Breast epithelium (tissue), 4 donors: Measurements from ENCODE around the gene YIPF1. TPM values are rescaled to one million over a fixed set of nuclear protein-coding genes. Genes with fewer than 3 reads are reported as not detected.

Source experiments
- DNase-seq, 2 donors: peaks; one replicate each; pipeline ENCODE4 v3.0.0-alpha.2; 2019; ENCODE audit warnings: low spot score in 2 of 2
- H3K27ac ChIP-seq, 2 donors: fragments of 200-600 bp; sonication (generic) in 1 of 2; one replicate each; pipeline ENCODE4 v1.5.1; 2016 to 2019; ENCODE audit warnings: mild to moderate bottlenecking in 1 of 2
- H3K27me3 ChIP-seq, 2 donors: fragments of 200-600 bp; sonication (generic) in 1 of 2; one replicate each; pipeline versions ENCODE4 v1.5.1 to v1.6.0; 2017 to 2019; ENCODE audit warnings: control low read depth in 1 of 2, mild to moderate bottlenecking in 1 of 2
- H3K36me3 ChIP-seq: fragments of 200-600 bp; one replicate; pipeline ENCODE4 v1.5.1; 2019
- H3K4me1 ChIP-seq, 2 donors: fragments of 200-600 bp; sonication (generic); one replicate each; pipeline ENCODE4 v1.5.1; 2016 to 2019; ENCODE audit warnings: control low read depth in 1 of 2
- H3K4me3 ChIP-seq, 3 donors: fragments of 200-600 bp; sonication (generic); 1 replicate in 2 of 3; 2 replicates in 1 of 3; pipeline ENCODE4 v1.5.1; 2016 to 2019; ENCODE audit warnings: mild to moderate bottlenecking in 3 of 3, moderate library complexity in 2 of 3
- H3K9me3 ChIP-seq, 2 donors: fragments of 200-600 bp; sonication (generic) in 1 of 2; one replicate each; pipeline ENCODE4 v1.5.1; 2016 to 2019; ENCODE audit warnings: control low read depth in 1 of 2
- CTCF ChIP-seq, 3 donors: fragments of 450-650 bp; IDR thresholded peaks; one replicate each; pipeline ENCODE4 v1.5.1; 2016 to 2017; ENCODE audit warnings: antibody characterized with exemption in 3 of 3, mild to moderate bottlenecking in 3 of 3, moderate library complexity in 3 of 3
- POLR2A ChIP-seq: fragments of 450-650 bp; IDR thresholded peaks from one replicate; pipeline ENCODE4 v1.6.1; 2016; ENCODE audit warnings: antibody characterized with exemption, mild to moderate bottlenecking, moderate library complexity
- POLR2AphosphoS5 ChIP-seq, 3 donors: sonication (generic); formaldehyde crosslinking; IDR thresholded peaks; one replicate each; pipeline ENCODE4 v1.6.1; 2017; ENCODE audit warnings: antibody characterized with exemption in 3 of 3
- intact Hi-C: fragments of 100-400 bp; cut with DNase I; formaldehyde crosslinking; loops from one replicate; pipeline ENCODE4 v1.15.1; 2023; ENCODE audit warnings: low total_unique reads
- total RNA-seq, 3 donors: library from RNA; depleted of rRNA; stranded (reverse); fragments of >200 nt; gene quantifications; one replicate each; pipeline ENCODE4 v1.1.0, GENCODE V29; 2016

The YIPF1 gene
- total RNA-seq, 3 donors from 2014 or later: 21.3 to 43.6 (median 40.7) TPM

- Histone ChIP-seq H3K4me3 (no peak overlapping the region), H3K36me3 (no peaks in the 10 kb centered on the region), H3K9me3 (no peaks in the 10 kb centered on the region), H3K27ac (no peak overlapping the region), H3K4me1 (no peaks in the 10 kb centered on the region), H3K27me3 (no peaks in the 10 kb centered on the region)
- DNase-seq: no peak
- TF ChIP-seq POLR2A (no peak), POLR2AphosphoS5 (IDR thresholded peaks at IDR 0.05) (no peak), CTCF (IDR thresholded peaks at IDR 0.05) (no peak)
- intact Hi-C loops: loop anchor here (10.0 kb wide), 1 partner anchor 1549 kb away; the partner anchor contains the start of gene CC2D1B
Measured at GRCh38 chr1:53913352-53914033, 23.9 kb upstream of the YIPF1 start.

GRCh38 chr1:53911442-53911841 is 21.8 kb upstream of the YIPF1 start:
- Histone ChIP-seq H3K4me1 (no peaks in the 10 kb centered on the region), H3K27ac (no peak overlapping the region), H3K9me3 (no peaks in the 10 kb centered on the region), H3K4me3 (no peak overlapping the region), H3K36me3 (no peaks in the 10 kb centered on the region), H3K27me3 (no peaks in the 10 kb centered on the region)
- intact Hi-C loops: loop anchor here (10.0 kb wide), 1 partner anchor 1547 kb away; the partner anchor contains the start of gene CC2D1B
- TF ChIP-seq POLR2A: no peak
- no peak for TF ChIP-seq CTCF (IDR thresholded peaks at IDR 0.05)
- DNase-seq: no peak

DNA sequence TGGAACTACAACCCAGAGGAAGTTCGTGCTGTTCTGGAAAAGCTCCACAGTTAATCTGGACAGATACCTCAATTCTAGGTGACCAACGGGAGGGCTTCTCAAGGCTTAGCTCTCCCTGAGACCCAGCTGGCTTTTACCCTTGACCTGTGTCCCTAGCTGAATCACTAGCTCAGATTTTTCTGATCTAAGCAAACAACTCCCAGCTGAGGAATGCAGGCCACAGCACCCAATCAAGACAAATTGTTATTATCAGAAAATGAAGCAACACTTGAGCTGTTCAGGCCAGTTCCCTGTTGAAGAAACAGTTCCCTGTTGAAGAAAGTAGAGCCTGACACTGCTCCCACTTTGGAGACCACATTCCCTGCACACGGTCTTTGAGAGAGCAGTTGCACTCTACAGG is 20.3 kb upstream of the YIPF1 start:
- TF ChIP-seq POLR2AphosphoS5 (IDR thresholded peaks at IDR 0.05): no peak
- no peak for TF ChIP-seq POLR2A
- no peak for TF ChIP-seq CTCF (IDR thresholded peaks at IDR 0.05)
- no peak overlapping the region for H3K27ac ChIP-seq
- H3K4me3 ChIP-seq: no peak overlapping the region
- H3K9me3 ChIP-seq: no peaks in the 10 kb centered on the region
- DNase-seq: no peak
- H3K36me3 ChIP-seq: no peaks in the 10 kb centered on the region
- intact Hi-C loops: loop anchor here (10.0 kb wide), 1 partner anchor 1545 kb away; the partner anchor contains the start of gene CC2D1B
- H3K27me3 ChIP-seq: no peaks in the 10 kb centered on the region
- no peaks in the 10 kb centered on the region for H3K4me1 ChIP-seq

DNA sequence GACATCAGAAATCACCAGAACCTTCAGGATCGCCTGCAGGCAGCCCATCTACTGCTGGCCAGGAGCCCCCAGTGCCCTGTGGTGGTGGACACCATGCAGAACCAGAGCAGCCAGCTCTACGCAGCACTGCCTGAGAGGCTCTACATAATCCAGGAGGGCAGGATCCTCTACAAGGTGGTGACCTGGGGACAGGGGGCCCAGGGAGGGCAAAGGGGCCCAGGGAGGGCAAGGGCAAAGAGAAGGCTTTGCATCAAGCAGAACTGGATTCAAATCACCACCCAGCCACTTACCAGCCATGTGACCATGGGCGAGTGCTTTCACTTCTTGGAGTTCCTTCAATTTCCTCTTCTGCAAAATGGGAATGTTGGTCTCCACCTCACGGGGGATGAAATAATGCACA is 16.5 kb upstream of the YIPF1 start:
- no peak overlapping the region for H3K4me3 ChIP-seq
- intact Hi-C loops: no loop called here
- no peak overlapping the region for H3K27ac ChIP-seq
- DNase-seq: no peak
- H3K27me3 ChIP-seq: no peaks in the 10 kb centered on the region
- H3K4me1 ChIP-seq: no peaks in the 10 kb centered on the region
- TF ChIP-seq CTCF (IDR thresholded peaks at IDR 0.05) (no peak), POLR2AphosphoS5 (IDR thresholded peaks at IDR 0.05) (no peak), POLR2A (no peak)
- H3K9me3 ChIP-seq: no peaks in the 10 kb centered on the region
- no peaks in the 10 kb centered on the region for H3K36me3 ChIP-seq

DNA sequence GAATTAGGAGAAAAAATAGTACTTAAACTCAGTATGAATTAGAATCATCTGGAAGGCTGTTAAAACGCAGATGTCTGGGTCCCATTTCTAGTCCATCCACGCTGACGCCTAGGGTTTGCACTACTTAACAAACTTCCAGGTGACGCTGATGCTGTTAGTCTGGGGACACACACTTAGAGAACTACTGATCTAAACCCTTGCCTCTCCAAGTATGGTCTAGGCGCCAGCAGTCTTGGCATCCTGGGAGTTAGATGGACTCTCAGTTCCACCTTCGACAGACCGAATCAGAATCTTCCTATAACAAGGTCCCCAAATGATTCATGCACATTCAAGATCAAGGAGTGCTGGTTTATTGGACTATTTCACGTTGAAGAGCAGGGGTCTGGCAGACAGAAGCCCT is 15.9 kb upstream of the YIPF1 start:
- intact Hi-C loops: no loop called here
- no peak for TF ChIP-seq POLR2A
- no peak for TF ChIP-seq POLR2AphosphoS5 (IDR thresholded peaks at IDR 0.05)
- TF ChIP-seq CTCF (IDR thresholded peaks at IDR 0.05): no peak
- H3K4me1 ChIP-seq: no peaks in the 10 kb centered on the region
- H3K27me3 ChIP-seq: no peaks in the 10 kb centered on the region
- no peaks in the 10 kb centered on the region for H3K36me3 ChIP-seq
- DNase-seq: no peak
- H3K27ac ChIP-seq: no peak overlapping the region
- no peak overlapping the region for H3K4me3 ChIP-seq
- H3K9me3 ChIP-seq: no peaks in the 10 kb centered on the region
